ENCODE measurements around the gene MYCL.
"Not testable (repeated sequence)": the region's sequence is repeated elsewhere in the genome, so short reads cannot be mapped to it uniquely, and the experiment has no call there.

Gene MYCL

GRCh38 chr1:39877980-39878956 lies 23.4 kb downstream of the MYCL start:
- Mint-ChIP-seq H3K9me3 (no peaks in the 10 kb centered on the region), H3K4me3 (no peak overlapping the region), H3K27me3 (no peaks in the 10 kb centered on the region), H3K27ac (peak overlapping the region in 1 of 2 donors; percentile 40), H3K4me1 (peaks cover 56% of the 10 kb centered on the region)
- ATAC-seq (no peak), DNase-seq (no peak)

GRCh38 chr1:39877231-39877778 lies 24.4 kb downstream of the MYCL start:
- H3K4me1 Mint-ChIP-seq, result peaks cover 60% of the 10 kb centered on the region

GRCh38 chr1:39876144-39876543 lies 25.6 kb downstream of the MYCL start:
- Mint-ChIP-seq H3K9me3 (no peaks in the 10 kb centered on the region), H3K4me3 (no peak overlapping the region), H3K27me3 (no peaks in the 10 kb centered on the region), H3K27ac (peak overlapping the region in 1 of 2 donors; percentile 93), H3K4me1 (peaks cover 52% of the 10 kb centered on the region)
- ATAC-seq (no peak), DNase-seq (no peak)

More at GRCh38 chr1:39877231-39877778, 24.4 kb downstream of the MYCL start:
- Mint-ChIP-seq H3K9me3 (no peaks in the 10 kb centered on the region), H3K4me3 (no peak overlapping the region), H3K27ac (peak overlapping the region in 1 of 2 donors; percentile 80), H3K27me3 (no peaks in the 10 kb centered on the region)
- ATAC-seq (no peak), DNase-seq (no peak)

DNA sequence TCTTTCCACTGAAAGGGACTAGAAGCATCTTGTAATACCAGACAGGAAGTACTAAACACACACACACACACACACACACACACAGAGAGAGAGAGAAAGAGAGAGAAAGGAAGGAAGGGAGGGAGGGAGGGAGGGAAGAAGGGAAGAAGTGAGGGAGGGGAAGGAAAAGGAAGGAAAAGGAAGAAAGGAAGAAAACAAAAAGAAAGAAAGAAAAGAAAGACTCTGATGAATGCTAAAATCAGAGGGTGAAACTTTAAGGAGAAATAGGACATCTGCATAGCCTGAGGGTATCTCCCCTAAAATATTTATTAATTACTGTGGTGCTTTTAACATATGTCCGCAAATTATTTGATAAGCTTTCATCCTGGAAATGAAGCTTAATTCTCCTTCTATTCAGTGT lies 29.0 kb downstream of the MYCL start:
- peaks cover 0 to 5% of the 10 kb centered on the region in 2 donors for H3K9me3 Mint-ChIP-seq
- no peak overlapping the region for H3K27ac Mint-ChIP-seq

DNA sequence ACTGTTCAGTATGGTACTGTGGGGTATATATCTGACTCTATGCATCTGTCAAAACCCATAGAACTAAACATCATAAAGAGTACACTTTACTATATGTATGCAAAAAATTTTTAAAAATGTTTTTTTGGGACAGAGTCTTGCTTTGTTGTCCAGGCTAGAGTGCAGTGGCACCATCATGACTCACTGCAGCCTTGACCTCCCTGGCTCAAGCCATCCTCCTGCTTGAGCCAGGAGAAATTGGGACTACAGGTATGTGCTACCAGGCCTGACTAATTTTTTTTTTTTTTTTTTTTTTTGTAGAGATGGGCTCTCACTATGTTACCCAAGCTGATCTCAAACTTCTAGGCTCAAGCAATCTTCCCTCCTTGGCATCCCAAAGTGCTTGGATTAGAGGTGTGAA lies 29.9 kb downstream of the MYCL start:
- ATAC-seq (no peak), DNase-seq (no peak)

More for the DNA sequence above, 29.0 kb downstream of the MYCL start:
- no peak for ATAC-seq
- no peak for DNase-seq
- Mint-ChIP-seq H3K4me3 (no peak overlapping the region), H3K27me3 (no peaks in the 10 kb centered on the region), H3K4me1 (peaks cover 30% of the 10 kb centered on the region)

DNA sequence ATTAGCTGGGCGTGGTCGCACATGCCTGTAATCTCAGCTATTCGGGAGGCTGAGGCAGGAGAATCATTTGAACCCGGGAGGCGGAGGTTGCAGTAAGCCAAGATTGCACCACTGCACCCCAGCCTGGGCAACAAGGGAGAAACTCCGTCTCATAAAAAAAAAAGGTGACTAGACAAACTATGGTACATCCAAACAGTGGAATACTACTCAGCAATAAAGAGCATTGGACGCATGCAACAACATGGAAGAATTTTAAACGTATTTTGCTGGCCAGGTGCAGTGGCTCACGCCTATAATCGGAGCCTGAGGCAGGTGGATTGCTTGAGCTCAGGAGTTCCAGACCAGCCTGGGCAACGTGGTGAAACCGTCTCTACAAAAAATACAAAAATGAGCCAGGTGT lies 30.7 kb downstream of the MYCL start:
- DNase-seq, H3K27me3 Mint-ChIP-seq, H3K27ac Mint-ChIP-seq, ATAC-seq, H3K9me3 Mint-ChIP-seq, H3K4me3 Mint-ChIP-seq: not testable (repeated sequence)
- peaks cover 19% of the 10 kb centered on the region for H3K4me1 Mint-ChIP-seq

More for the DNA sequence above, 29.9 kb downstream of the MYCL start:
- Mint-ChIP-seq H3K4me1 (peaks cover 21% of the 10 kb centered on the region), H3K4me3 (no peak overlapping the region), H3K27ac (no peak overlapping the region), H3K27me3 (no peaks in the 10 kb centered on the region), H3K9me3 (peaks cover 0 to 5% of the 10 kb centered on the region in 2 donors)

GRCh38 chr1:39869538-39870112 lies 32.1 kb downstream of the MYCL start:
- not testable (repeated sequence) for ATAC-seq, H3K27ac Mint-ChIP-seq, H3K4me3 Mint-ChIP-seq, H3K9me3 Mint-ChIP-seq, DNase-seq, H3K27me3 Mint-ChIP-seq
- H3K4me1 Mint-ChIP-seq, result peaks cover 31% of the 10 kb centered on the region

DNA sequence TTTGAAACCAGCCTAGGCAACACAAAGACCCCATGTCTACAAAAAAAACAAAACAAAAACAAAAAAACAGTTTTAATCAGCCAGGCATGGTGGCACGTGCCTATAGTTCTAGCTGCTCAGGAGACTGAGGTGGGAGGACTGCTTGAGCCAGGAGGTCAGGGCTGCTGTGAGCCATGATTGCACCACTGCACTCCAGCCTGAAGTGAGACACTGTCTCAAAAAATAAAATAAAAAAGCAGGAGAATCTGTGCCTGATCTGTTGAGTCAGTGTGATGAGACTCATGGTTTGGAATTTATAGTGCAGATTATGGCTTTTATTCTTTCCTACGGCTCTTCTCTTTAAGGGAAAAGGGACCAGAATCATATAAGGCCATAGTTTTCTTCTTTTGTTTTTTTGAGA lies 35.0 kb downstream of the MYCL start:
- ATAC-seq (no peak), DNase-seq (no peak)
- peaks cover 24% of the 10 kb centered on the region for H3K4me1 Mint-ChIP-seq
- H3K9me3 Mint-ChIP-seq, result peaks cover 0 to 5% of the 10 kb centered on the region in 2 donors
- no peaks in the 10 kb centered on the region for H3K27me3 Mint-ChIP-seq
- no peak overlapping the region for H3K27ac Mint-ChIP-seq
- H3K4me3 Mint-ChIP-seq, result no peak overlapping the region

DNA sequence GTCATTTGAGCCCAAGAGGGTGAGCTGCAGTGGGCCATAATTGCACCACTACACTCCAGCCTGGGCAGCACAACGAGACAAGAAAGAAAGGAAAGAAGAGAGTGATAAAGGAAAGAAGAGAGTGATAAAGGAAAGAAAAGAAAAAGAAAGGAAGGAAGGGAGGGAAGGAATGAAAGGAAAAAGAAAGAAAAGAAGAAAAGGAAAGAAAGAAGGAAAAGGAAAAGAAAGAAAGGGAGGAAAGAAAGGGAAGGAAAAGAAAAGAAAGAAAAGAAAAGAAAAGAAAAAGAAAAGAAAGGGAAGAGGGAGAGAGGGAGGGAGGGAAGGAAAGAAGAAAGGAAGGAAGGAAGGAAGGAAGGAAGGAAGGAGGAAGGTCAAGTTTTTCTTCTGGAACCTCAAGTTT lies 36.0 kb downstream of the MYCL start:
- no peak for DNase-seq
- no peaks in the 10 kb centered on the region for H3K27me3 Mint-ChIP-seq
- ATAC-seq, result no peak
- H3K4me3 Mint-ChIP-seq, result no peak overlapping the region
- peaks cover 0 to 1% of the 10 kb centered on the region in 2 donors for H3K9me3 Mint-ChIP-seq
- no peak overlapping the region for H3K27ac Mint-ChIP-seq
- H3K4me1 Mint-ChIP-seq, result peaks cover 21% of the 10 kb centered on the region

DNA sequence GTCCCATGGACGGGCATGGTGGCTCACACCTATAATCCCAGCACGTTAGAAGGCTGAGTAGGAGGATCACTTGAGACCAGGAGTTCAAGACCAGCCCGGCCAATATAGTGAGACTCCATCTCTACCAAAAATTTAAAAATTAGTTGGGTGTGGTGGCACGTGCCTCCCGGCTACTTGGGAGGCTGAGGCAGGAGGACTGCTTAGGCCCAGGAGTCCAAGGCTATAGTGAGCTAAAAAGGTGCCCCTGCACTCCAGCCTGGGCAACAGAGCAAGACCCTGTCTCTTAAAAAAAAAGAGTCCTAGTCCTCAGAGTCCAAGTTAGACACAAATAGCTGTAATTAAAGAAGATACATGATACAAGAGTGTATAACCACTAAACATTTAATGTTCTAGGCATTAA lies 38.5 kb downstream of the MYCL start:
- Mint-ChIP-seq H3K9me3 (no peaks in the 10 kb centered on the region), H3K27ac (peak overlapping the region in 1 of 2 donors; percentile 80), H3K4me1 (peaks cover 25% of the 10 kb centered on the region), H3K4me3 (no peak overlapping the region), H3K27me3 (no peaks in the 10 kb centered on the region)
- DNase-seq (no peak), ATAC-seq (no peak)

- H3K9me3 Mint-ChIP-seq, result no peaks in the 10 kb centered on the region
- DNase-seq (no peak), ATAC-seq (no peak)
- H3K27me3 Mint-ChIP-seq, result no peaks in the 10 kb centered on the region
- no peak overlapping the region for H3K27ac Mint-ChIP-seq
- H3K4me3 Mint-ChIP-seq, result no peak overlapping the region
- peaks cover 25% of the 10 kb centered on the region for H3K4me1 Mint-ChIP-seq
These were observed 40.7 kb downstream of the MYCL start for GRCh38 chr1:39861003-39861402.

- ATAC-seq, result no peak
- Mint-ChIP-seq H3K4me1 (peaks cover 22% of the 10 kb centered on the region), H3K4me3 (no peak overlapping the region), H3K27me3 (no peaks in the 10 kb centered on the region), H3K9me3 (no peaks in the 10 kb centered on the region), H3K27ac (no peak overlapping the region)
- no peak for DNase-seq
These were observed 41.6 kb downstream of the MYCL start for GRCh38 chr1:39859859-39860812.

GRCh38 chr1:39858315-39858714 lies 43.4 kb downstream of the MYCL start:
- DNase-seq (no peak), ATAC-seq (no peak)
- no peaks in the 10 kb centered on the region for H3K9me3 Mint-ChIP-seq
- no peaks in the 10 kb centered on the region for H3K27me3 Mint-ChIP-seq
- H3K4me3 Mint-ChIP-seq, result no peak overlapping the region
- peaks cover 19% of the 10 kb centered on the region for H3K4me1 Mint-ChIP-seq
- H3K27ac Mint-ChIP-seq, result no peak overlapping the region

DNA sequence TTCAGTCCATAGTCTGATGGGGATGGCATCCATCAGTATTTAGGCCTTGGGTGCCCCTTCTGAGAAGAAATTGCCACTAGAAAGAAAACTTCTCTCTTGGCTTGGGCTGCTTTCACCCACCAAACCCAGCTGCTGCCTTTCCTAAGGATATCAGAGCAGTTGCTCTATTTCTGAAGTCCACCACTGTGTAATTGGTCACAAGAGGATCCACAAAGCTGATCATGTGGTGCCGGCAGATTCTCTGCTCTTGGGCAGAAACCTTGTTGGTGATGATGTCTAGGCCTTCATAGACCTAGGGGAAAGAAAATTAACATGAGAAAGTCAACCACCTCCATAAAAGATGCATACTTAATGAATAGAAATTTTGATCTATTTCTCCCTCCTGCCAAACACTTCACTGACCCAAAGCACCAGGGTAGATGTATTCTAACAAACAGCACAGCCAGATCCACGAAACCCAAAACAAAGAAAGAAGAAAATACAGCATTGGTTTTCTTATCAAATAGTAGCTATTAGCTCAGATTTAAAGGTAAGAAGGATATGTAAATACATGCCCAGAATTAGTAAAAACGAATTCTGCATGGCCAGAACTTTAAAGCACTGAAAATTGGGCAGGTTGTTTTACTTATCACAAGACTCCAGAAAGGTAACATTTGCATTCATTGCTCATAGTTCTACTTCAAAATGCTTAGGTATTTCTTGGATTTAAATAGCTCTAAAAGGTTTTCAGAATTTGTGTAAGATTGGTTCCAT lies 44.4 kb downstream of the MYCL start:
- Mint-ChIP-seq H3K4me1 (peaks cover 17% of the 10 kb centered on the region), H3K27ac (peak overlapping the region in 1 of 2 donors; percentile 19), H3K27me3 (no peaks in the 10 kb centered on the region), H3K9me3 (no peaks in the 10 kb centered on the region), H3K4me3 (no peak overlapping the region)
- DNase-seq (no peak), ATAC-seq (no peak)
